ENCODE measurements around the gene MYO1D. TPM values are rescaled to one million over a fixed set of nuclear protein-coding genes. Genes with fewer than 3 reads are reported as not detected.

Gene MYO1D
- total RNA-seq, 1 donor from 2014 or later: 76.4 TPM

- DNase-seq (ENCODE audit: low read depth, low spot score): no peak
Measured at GRCh38 chr17:32820440-32820839, 56.5 kb downstream of the MYO1D start.

GRCh38 chr17:32819787-32820186 is 57.1 kb downstream of the MYO1D start:
- no peak for DNase-seq (ENCODE audit: low read depth, low spot score)

GRCh38 chr17:32819035-32819434 is 57.9 kb downstream of the MYO1D start:
- DNase-seq (ENCODE audit: low read depth, low spot score): peak; percentile 30

- no peak for DNase-seq (ENCODE audit: low read depth, low spot score)
Measured at GRCh38 chr17:32815460-32815859, 61.5 kb downstream of the MYO1D start.

- DNase-seq (ENCODE audit: low read depth, low spot score): no peak
Measured at GRCh38 chr17:32814836-32815235, 62.1 kb downstream of the MYO1D start.

- no peak for DNase-seq (ENCODE audit: low read depth, low spot score)
Measured at GRCh38 chr17:32813021-32813420, 63.9 kb downstream of the MYO1D start.

GRCh38 chr17:32810690-32811089 is 66.2 kb downstream of the MYO1D start:
- no peak for DNase-seq (ENCODE audit: low read depth, low spot score)

GRCh38 chr17:32807577-32807976 is 69.3 kb downstream of the MYO1D start:
- DNase-seq (ENCODE audit: low read depth, low spot score): no peak

- DNase-seq (ENCODE audit: low read depth, low spot score): peak; percentile 54
Measured at GRCh38 chr17:32806646-32807045, 70.3 kb downstream of the MYO1D start.

GRCh38 chr17:32805029-32805976 is 71.6 kb downstream of the MYO1D start:
- DNase-seq (ENCODE audit: low read depth, low spot score): no peak

GRCh38 chr17:32803544-32803943 is 73.4 kb downstream of the MYO1D start:
- DNase-seq (ENCODE audit: low read depth, low spot score): peak; percentile 83

- no peak for DNase-seq (ENCODE audit: low read depth, low spot score)
Measured at GRCh38 chr17:32802306-32802705, 74.6 kb downstream of the MYO1D start.

- DNase-seq (ENCODE audit: low read depth, low spot score): no peak
Measured at GRCh38 chr17:32801641-32802040, 75.3 kb downstream of the MYO1D start.

- DNase-seq (ENCODE audit: low read depth, low spot score): no peak
Measured at GRCh38 chr17:32801193-32801592, 75.7 kb downstream of the MYO1D start.

GRCh38 chr17:32798938-32799337 is 78.0 kb downstream of the MYO1D start:
- no peak for DNase-seq (ENCODE audit: low read depth, low spot score)

GRCh38 chr17:32795339-32795979 is 81.5 kb downstream of the MYO1D start:
- DNase-seq (ENCODE audit: low read depth, low spot score): peak; percentile 67

GRCh38 chr17:32794533-32795246 is 82.2 kb downstream of the MYO1D start:
- no peak for DNase-seq (ENCODE audit: low read depth, low spot score)

- peak; percentile 58 for DNase-seq (ENCODE audit: low read depth, low spot score)
Measured at GRCh38 chr17:32793841-32794240, 83.1 kb downstream of the MYO1D start.

GRCh38 chr17:32792207-32792606 is 84.7 kb downstream of the MYO1D start:
- DNase-seq (ENCODE audit: low read depth, low spot score): no peak

- no peak for DNase-seq (ENCODE audit: low read depth, low spot score)
Measured at GRCh38 chr17:32786169-32786568, 90.8 kb downstream of the MYO1D start.

GRCh38 chr17:32784113-32784512 is 92.8 kb downstream of the MYO1D start:
- no peak for DNase-seq (ENCODE audit: low read depth, low spot score)

- DNase-seq (ENCODE audit: low read depth, low spot score): peak; percentile 36
Measured at GRCh38 chr17:32783602-32784001, 93.3 kb downstream of the MYO1D start.
